Measurements from ENCODE around the gene MED26. TPM values are rescaled to one million over a fixed set of nuclear protein-coding genes. Genes with fewer than 3 reads are reported as not detected.

Gene MED26
- total and polyA plus RNA-seq, 2 of the 13 experiments (the other 11 are each of a cell fraction or from before 2014, with no cell fraction given) = 3.5 to 3.8 TPM

DNA sequence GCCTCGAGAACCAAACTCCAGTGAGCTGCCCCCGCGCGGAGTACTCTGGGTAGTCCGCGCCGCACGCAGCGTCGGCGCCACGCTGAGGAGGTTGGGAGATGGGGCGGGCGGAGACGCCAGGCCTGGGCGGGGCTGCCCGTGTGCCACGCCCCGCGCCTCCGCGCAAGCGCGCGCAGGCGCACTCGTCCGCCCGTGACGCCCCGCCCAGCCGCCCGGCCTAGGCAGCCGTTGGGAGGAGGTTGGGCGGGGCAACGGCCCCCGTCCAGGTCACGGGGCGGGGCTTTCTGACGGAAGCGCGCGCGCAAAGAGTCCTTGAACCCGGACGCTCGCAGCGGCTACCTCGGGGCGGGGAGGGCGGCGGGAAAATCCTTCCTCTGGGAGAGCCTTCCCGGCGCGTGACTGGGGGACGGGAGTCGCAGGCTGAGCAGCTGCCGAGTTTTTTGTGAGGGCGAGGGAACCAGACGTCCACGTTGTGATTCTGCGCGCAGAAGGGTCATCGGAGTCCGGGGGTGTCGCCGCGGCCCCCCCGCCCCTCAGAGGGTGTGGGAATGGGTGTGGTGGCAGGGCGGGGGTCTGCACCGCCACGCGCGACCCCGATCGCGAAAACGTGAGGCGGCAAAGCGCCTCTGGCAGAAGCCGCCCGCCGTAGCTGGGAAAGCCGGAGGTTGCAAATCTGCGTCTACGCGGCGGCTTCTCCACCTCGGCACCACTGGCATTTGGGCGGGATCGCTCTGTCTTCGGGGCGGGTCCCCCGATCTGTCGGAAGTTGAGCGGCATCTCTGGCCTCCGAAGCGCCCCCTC, at the start of gene MED26 (continued):
- TF ChIP-seq ZNF292 (CRISPR knock-in tag; IDR thresholded peaks at IDR 0.05; ENCODE audit: borderline replicate concordance, low read depth) (0 out of 2 replicates have a peak, but pooled peaks have one; percentile 40), ZNF331 (CRISPR knock-in tag; IDR thresholded peaks at IDR 0.05) (peak; percentile 26; the same call in 1 of the 2 replicates), ZNF383 (CRISPR knock-in tag; IDR thresholded peaks at IDR 0.05; ENCODE audit: borderline replicate concordance) (no peak), NCOA1 (CRISPR knock-in tag; IDR thresholded peaks at IDR 0.05) (peak; percentile 91), XBP1 (CRISPR knock-in tag; IDR thresholded peaks at IDR 0.05) (no peak), FLYWCH1 (CRISPR knock-in tag; IDR thresholded peaks at IDR 0.05) (no peak), LCORL (IDR thresholded peaks at IDR 0.05) (no peak), LCORL (CRISPR knock-in tag; IDR thresholded peaks at IDR 0.05) (peak; percentile 64), TAF1 (CRISPR knock-in tag; IDR thresholded peaks at IDR 0.05) (peak; percentile 66), ZFP62 (CRISPR knock-in tag; IDR thresholded peaks at IDR 0.05) (no peak), ZNF597 (CRISPR knock-in tag; IDR thresholded peaks at IDR 0.05) (no peak), POGK (CRISPR knock-in tag; conservative IDR thresholded peaks at IDR 0.05) (peak; percentile 69; the same call in 1 of the 2 replicates)
